ENCODE results near the gene TRIM71. TPM values are rescaled to one million over a fixed set of nuclear protein-coding genes. Genes with fewer than 3 reads are reported as not detected.

Gene TRIM71
- total and polyA plus RNA-seq, 2 of the 13 experiments (the other 11 are each of a cell fraction or from before 2014, with no cell fraction given), result 21.7 to 76.9 TPM

- TF ChIP-seq ZNF687 (CRISPR knock-in tag; IDR thresholded peaks at IDR 0.05) (0 out of 2 replicates have a peak, but pooled peaks have one; percentile 7), REST (IDR thresholded peaks at IDR 0.05; ENCODE audit: borderline replicate concordance in 1 of 2, low read depth in 1 of 2, low read length in 2 of 2) (no peak), ZGPAT (CRISPR knock-in tag; IDR thresholded peaks at IDR 0.05) (no peak), CCAR2 (optimal IDR thresholded peaks at IDR 0.05; ENCODE audit: low read depth, low read length) (no peak), ZNF784 (CRISPR knock-in tag; IDR thresholded peaks at IDR 0.05; ENCODE audit: borderline replicate concordance) (no peak), MXD3 (CRISPR knock-in tag; IDR thresholded peaks at IDR 0.05) (no peak), ZBTB7A (CRISPR knock-in tag; IDR thresholded peaks at IDR 0.05) (no peak), ZNF646 (CRISPR knock-in tag; IDR thresholded peaks at IDR 0.05) (no peak)
Observed at GRCh38 chr3:32856355-32856889, 38.6 kb downstream of the TRIM71 start (continued).

Measured in HepG2 (cell line).